ENCODE results near the gene WWOX.

DNA sequence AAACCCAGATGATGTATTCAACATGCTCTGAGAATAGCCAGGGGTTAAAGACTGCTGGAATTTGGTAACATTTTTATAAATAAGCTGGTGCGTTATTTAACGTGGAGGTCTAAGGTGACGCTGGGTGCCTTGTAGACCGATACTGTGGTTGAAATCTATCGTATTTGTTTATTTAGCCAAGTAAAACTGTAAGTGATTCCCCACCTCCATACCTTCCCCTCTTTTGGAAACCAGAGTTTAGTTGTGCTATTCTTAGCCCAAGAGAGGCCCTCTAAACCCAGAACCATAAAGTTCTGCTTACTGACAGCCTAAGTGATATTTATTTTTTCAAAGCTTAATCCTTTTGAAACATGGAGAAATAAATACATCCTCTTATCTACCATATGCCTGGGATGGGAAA, 744.5 kb downstream of the WWOX start:
- TF ChIP-seq, protein P1, sequence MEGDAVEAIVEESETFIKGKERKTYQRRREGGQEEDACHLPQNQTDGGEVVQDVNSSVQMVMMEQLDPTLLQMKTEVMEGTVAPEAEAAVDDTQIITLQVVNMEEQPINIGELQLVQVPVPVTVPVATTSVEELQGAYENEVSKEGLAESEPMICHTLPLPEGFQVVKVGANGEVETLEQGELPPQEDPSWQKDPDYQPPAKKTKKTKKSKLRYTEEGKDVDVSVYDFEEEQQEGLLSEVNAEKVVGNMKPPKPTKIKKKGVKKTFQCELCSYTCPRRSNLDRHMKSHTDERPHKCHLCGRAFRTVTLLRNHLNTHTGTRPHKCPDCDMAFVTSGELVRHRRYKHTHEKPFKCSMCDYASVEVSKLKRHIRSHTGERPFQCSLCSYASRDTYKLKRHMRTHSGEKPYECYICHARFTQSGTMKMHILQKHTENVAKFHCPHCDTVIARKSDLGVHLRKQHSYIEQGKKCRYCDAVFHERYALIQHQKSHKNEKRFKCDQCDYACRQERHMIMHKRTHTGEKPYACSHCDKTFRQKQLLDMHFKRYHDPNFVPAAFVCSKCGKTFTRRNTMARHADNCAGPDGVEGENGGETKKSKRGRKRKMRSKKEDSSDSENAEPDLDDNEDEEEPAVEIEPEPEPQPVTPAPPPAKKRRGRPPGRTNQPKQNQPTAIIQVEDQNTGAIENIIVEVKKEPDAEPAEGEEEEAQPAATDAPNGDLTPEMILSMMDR (IDR thresholded peaks at IDR 0.05; ENCODE audit: extremely low read depth in 1 of 2, insufficient read depth in 1 of 2, low read depth in 1 of 2, low read length in 2 of 2) = no peak
- TF ChIP-seq POLR2A (IDR thresholded peaks at IDR 0.05; ENCODE audit: low read depth, low read length) (no peak), EZH2 (IDR thresholded peaks at IDR 0.05; ENCODE audit: borderline replicate concordance, low read depth, low read length, severe bottlenecking) (no peak), POLR2AphosphoS5 (IDR thresholded peaks at IDR 0.05; ENCODE audit: insufficient read depth, low read depth, low read length) (no peak), GATA2 (IDR thresholded peaks at IDR 0.05; ENCODE audit: insufficient read depth, insufficient read length, low read depth, low read length) (no peak), JUN (IDR thresholded peaks at IDR 0.05; ENCODE audit: borderline replicate concordance, insufficient read depth, insufficient read length, low read depth) (no peak)
